Common myeloid progenitor, CD34-positive (primary cell): ENCODE measurements around the gene TNS1.
A peak's percentile ranks its signal among the peaks of the same experiment; 100 is the strongest.

Experiments
- CTCF ChIA-PET: fragments of 350-600 bp; sonication (Branson Sonifier 250); formaldehyde crosslinking; loops from one replicate; lab custom pipeline; 2021; ENCODE audit warnings: antibody characterized with exemption; lab: Charles Lee
- POLR2A ChIA-PET: fragments of 350-600 bp; sonication (Branson Sonifier 250); formaldehyde crosslinking; loops from one replicate; lab custom pipeline; 2021; ENCODE audit warnings: antibody characterized with exemption; lab: Charles Lee
- DNase-seq, 3 donors: peaks; one replicate each; pipeline versions ENCODE4 v3.0.0 to v3.0.0-alpha.2; 2013
- H3K27ac ChIP-seq, 2 experiments: 1 replicate in 1 of 2; 2 replicates in 1 of 2; pipeline ENCODE4 v1.7.0; 2013; ENCODE audit warnings: inconsistent platforms in 2 of 2, low read length in 2 of 2, mild to moderate bottlenecking in 2 of 2, low read depth in 1 of 2, moderate library complexity in 1 of 2; ENCODE audit not compliant: severe bottlenecking in 2 of 2, insufficient read depth in 1 of 2, poor library complexity in 1 of 2
- H3K27me3 ChIP-seq, 5 experiments: replicated peaks in 2 of 5; 1 replicate in 3 of 5; 2 replicates in 2 of 5; pipeline versions ENCODE4 v1.6.1 to v1.7.0; 2013; ENCODE audit warnings: low read length in 4 of 5, mild to moderate bottlenecking in 2 of 5, moderate library complexity in 2 of 5, inconsistent platforms in 1 of 5; ENCODE audit not compliant: insufficient read depth in 5 of 5, control insufficient read depth in 4 of 5
- H3K36me3 ChIP-seq, 4 experiments: 1 replicate in 2 of 4; 2 replicates in 2 of 4; pipeline versions ENCODE4 v1.6.1 to v1.7.0; 2013; ENCODE audit warnings: low read length in 3 of 4, control low read depth in 1 of 4, mild to moderate bottlenecking in 1 of 4; ENCODE audit not compliant: control insufficient read depth in 4 of 4, insufficient read depth in 4 of 4
- H3K4me1 ChIP-seq, 4 experiments: 1 replicate in 3 of 4; 2 replicates in 1 of 4; pipeline versions ENCODE4 v1.6.1 to v1.7.1; 2013; ENCODE audit warnings: low read length in 3 of 4, mild to moderate bottlenecking in 3 of 4, control low read depth in 1 of 4, inconsistent platforms in 1 of 4, moderate library complexity in 1 of 4; ENCODE audit not compliant: control insufficient read depth in 4 of 4, insufficient read depth in 4 of 4; ENCODE audit errors: control extremely low read depth in 1 of 4
- H3K4me3 ChIP-seq, 7 experiments: 1 replicate in 4 of 7; 2 replicates in 3 of 7; pipeline versions ENCODE4 v1.5.1 to v1.7.0; 2013; ENCODE audit warnings: mild to moderate bottlenecking in 7 of 7, low read length in 6 of 7, moderate library complexity in 6 of 7, inconsistent platforms in 2 of 7, low read depth in 2 of 7, control low read depth in 1 of 7; ENCODE audit not compliant: insufficient read depth in 4 of 7, control insufficient read depth in 1 of 7; ENCODE audit errors: extremely low read depth in 1 of 7
- H3K9me3 ChIP-seq, 5 experiments: 1 replicate in 4 of 5; 2 replicates in 1 of 5; pipeline versions ENCODE4 v1.6.1 to v1.7.1; 2013; ENCODE audit warnings: low read length in 4 of 5, mild to moderate bottlenecking in 2 of 5, inconsistent platforms in 1 of 5, low read depth in 1 of 5, moderate library complexity in 1 of 5; ENCODE audit not compliant: control insufficient read depth in 4 of 5, insufficient read depth in 2 of 5; ENCODE audit errors: control extremely low read depth in 1 of 5
- whole genome bisulfite sequencing: methylation state at CpG from one replicate; pipeline ENCODE4 v1.1.5; 2013; ENCODE audit not compliant: insufficient coverage; 5-methylcytosine and 5-hydroxymethylcytosine counted together

The TNS1 gene

GRCh38 chr2:217840522-217840921 is 162.3 kb downstream of the TNS1 start:
- ChIA-PET POLR2A (no interaction called here), CTCF (no interaction called here)
- Histone ChIP-seq H3K4me3 (no peak overlapping the region), H3K27ac (no peak overlapping the region), H3K36me3 (peaks cover 0 to 18% (median 2%) of the 10 kb centered on the region in 4 experiments), H3K9me3 (peaks cover 0 to 13% (median 4%) of the 10 kb centered on the region in 5 experiments), H3K4me1 (no peaks in the 10 kb centered on the region), H3K27me3 (no peaks in the 10 kb centered on the region)
- DNase-seq: no peak
- 90% methylated on average over 2 of the region's 3 CpGs for WGBS

GRCh38 chr2:217839750-217840107 is 163.1 kb downstream of the TNS1 start:
- no peak for DNase-seq
- ChIA-PET POLR2A (interaction anchor here (0.5 kb wide), 1 partner anchor 647 kb away, joined by 3 read pairs; no protein-coding TSS in a partner anchor), CTCF (no interaction called here)
- peaks cover 0 to 15% (median 5%) of the 10 kb centered on the region in 4 experiments for H3K36me3 ChIP-seq
- no peaks in the 10 kb centered on the region for H3K4me1 ChIP-seq
- no peak overlapping the region for H3K4me3 ChIP-seq
- no peak overlapping the region for H3K27ac ChIP-seq
- H3K27me3 ChIP-seq: no peaks in the 10 kb centered on the region
- H3K9me3 ChIP-seq: peaks cover 0 to 6% (median 2%) of the 10 kb centered on the region in 5 experiments
- 100% methylated on average over 5 of the region's 7 CpGs for WGBS

- Histone ChIP-seq H3K36me3 (peaks cover 0 to 16% (median 6%) of the 10 kb centered on the region in 4 experiments), H3K9me3 (peaks cover 0 to 1% (median 0%) of the 10 kb centered on the region in 5 experiments), H3K4me1 (peaks cover 0 to 3% (median under 1%) of the 10 kb centered on the region in 4 experiments), H3K27me3 (no peaks in the 10 kb centered on the region), H3K4me3 (no peak overlapping the region), H3K27ac (no peak overlapping the region)
- WGBS: 99% methylated on average over 9 of the region's 10 CpGs
- ChIA-PET POLR2A (interaction anchor here (0.5 kb wide), 1 partner anchor 646 kb away, joined by 3 read pairs; no protein-coding TSS in a partner anchor), CTCF (interaction anchor here (1.5 kb wide), 1 partner anchor 14 kb away, joined by 3 read pairs; no protein-coding TSS in a partner anchor)
- DNase-seq: no peak
Measured at GRCh38 chr2:217839073-217839749, 163.6 kb downstream of the TNS1 start.

GRCh38 chr2:217838409-217838831 is 164.4 kb downstream of the TNS1 start:
- peaks cover 0 to 5% (median 1%) of the 10 kb centered on the region in 4 experiments for H3K4me1 ChIP-seq
- DNase-seq: no peak

GRCh38 chr2:217837530-217837929 is 165.3 kb downstream of the TNS1 start:
- no peak for DNase-seq
- H3K27me3 ChIP-seq: no peaks in the 10 kb centered on the region
- peaks cover 0 to 5% (median 1%) of the 10 kb centered on the region in 4 experiments for H3K4me1 ChIP-seq
- ChIA-PET POLR2A (no interaction called here), CTCF (interaction anchor here (1.5 kb wide), 1 partner anchor 15 kb away, joined by 3 read pairs; no protein-coding TSS in a partner anchor)
- no peak overlapping the region for H3K4me3 ChIP-seq
- WGBS: 87% methylated on average over 6 of the region's 8 CpGs
- no peak overlapping the region for H3K27ac ChIP-seq
- H3K9me3 ChIP-seq: no peaks in the 10 kb centered on the region
- H3K36me3 ChIP-seq: peaks cover 0 to 24% (median 7%) of the 10 kb centered on the region in 4 experiments

More at GRCh38 chr2:217838409-217838831, 164.4 kb downstream of the TNS1 start:
- Histone ChIP-seq H3K27me3 (no peaks in the 10 kb centered on the region), H3K9me3 (no peaks in the 10 kb centered on the region), H3K27ac (no peak overlapping the region), H3K36me3 (peaks cover 0 to 19% (median 6%) of the 10 kb centered on the region in 4 experiments), H3K4me3 (no peak overlapping the region)
- CTCF ChIA-PET: interaction anchor here (1.5 kb wide), 1 partner anchor 15 kb away, joined by 3 read pairs; no protein-coding TSS in a partner anchor
- POLR2A ChIA-PET: no interaction called here
- 100% methylated on average over 3 of the region's 5 CpGs for WGBS

GRCh38 chr2:217836901-217837491 is 165.8 kb downstream of the TNS1 start:
- Histone ChIP-seq H3K36me3 (peaks cover 0 to 24% (median 8%) of the 10 kb centered on the region in 4 experiments), H3K9me3 (no peaks in the 10 kb centered on the region), H3K4me1 (peaks cover 0 to 5% (median 2%) of the 10 kb centered on the region in 4 experiments), H3K27me3 (no peaks in the 10 kb centered on the region), H3K4me3 (no peak overlapping the region), H3K27ac (no peak overlapping the region)
- 88% methylated on average over 7 of the region's 9 CpGs for WGBS
- ChIA-PET POLR2A (no interaction called here), CTCF (interaction anchor here (1.2 kb wide), 1 partner anchor 51 kb away, joined by 4 read pairs; no protein-coding TSS in a partner anchor)
- peak in 2 of 3 donors; percentile 9 to 16 for DNase-seq
